GM12873 (cell line): ENCODE measurements around the gene SGMS1.

Experiments used
- CTCF ChIP-seq: IDR thresholded peaks from 2 replicates; pipeline ENCODE4 v1.5.1; 2012; ENCODE audit warnings: low read depth, mild to moderate bottlenecking, moderate library complexity, low read length, control low read depth; ENCODE audit not compliant: insufficient read depth; ENCODE audit errors: missing control alignments

SGMS1 gene

GRCh38 chr10:50520115-50520514 is 103.6 kb downstream of the SGMS1 start:
- no peak for TF ChIP-seq CTCF

GRCh38 chr10:50517626-50518025 is 106.1 kb downstream of the SGMS1 start:
- TF ChIP-seq CTCF, result no peak

GRCh38 chr10:50516171-50516570 is 107.6 kb downstream of the SGMS1 start:
- no peak for TF ChIP-seq CTCF

- no peak for TF ChIP-seq CTCF
These were observed 108.3 kb downstream of the SGMS1 start for GRCh38 chr10:50515420-50515819.

GRCh38 chr10:50514995-50515394 is 108.8 kb downstream of the SGMS1 start:
- TF ChIP-seq CTCF, result no peak

- no peak for TF ChIP-seq CTCF
These were observed 109.8 kb downstream of the SGMS1 start for GRCh38 chr10:50513956-50514355.

- no peak for TF ChIP-seq CTCF
These were observed 110.9 kb downstream of the SGMS1 start for GRCh38 chr10:50512743-50513416.
